Adrenal gland (tissue), 12 donors: ENCODE measurements around the gene PLOD3. TPM values are rescaled to one million over a fixed set of nuclear protein-coding genes. Genes with fewer than 3 reads are reported as not detected.

Experiments
- DNase-seq, 7 donors: peaks; one replicate each; pipeline ENCODE4 v3.0.0-alpha.2; 2019 to 2020
- H3K27ac ChIP-seq, 5 donors: fragments of 200-600 bp; sonication (generic) in 4 of 5; 1 replicate in 3 of 5; 2 replicates in 2 of 5; pipeline versions ENCODE4 v1.5.1 to v1.8.0; 2016 to 2020; ENCODE audit warnings: mild to moderate bottlenecking in 1 of 5
- H3K27me3 ChIP-seq: fragments of 200-600 bp; 2 replicates; pipeline ENCODE4 v1.8.0; 2021
- H3K36me3 ChIP-seq, 2 donors: fragments of 200-600 bp; replicated peaks in 1 of 2; 1 replicate in 1 of 2; 2 replicates in 1 of 2; pipeline versions ENCODE4 v1.5.1 to v1.8.0; 2018 to 2022
- H3K4me1 ChIP-seq, 2 donors: fragments of 200-600 bp; replicated peaks in 1 of 2; 1 replicate in 1 of 2; 2 replicates in 1 of 2; pipeline versions ENCODE4 v1.5.1 to v1.8.0; 2018 to 2021
- H3K4me3 ChIP-seq, 4 donors: fragments of 200-600 bp; sonication (generic) in 3 of 4; one replicate each; pipeline ENCODE4 v1.5.1; 2016 to 2018
- H3K9me3 ChIP-seq, 3 donors: fragments of 200-600 bp; sonication (generic) in 1 of 3; replicated peaks in 1 of 3; 1 replicate in 2 of 3; 2 replicates in 1 of 3; pipeline versions ENCODE4 v1.5.1 to v1.8.0; 2016 to 2021
- CTCF ChIP-seq, 6 experiments: fragments of 450-650 bp in 4 of 6; fragments of 200-600 bp in 2 of 6; sonication (generic) in 1 of 6; IDR thresholded peaks; 1 replicate in 5 of 6; 2 replicates in 1 of 6; pipeline versions ENCODE4 v1.5.1 to v1.8.0; 2016 to 2021; ENCODE audit warnings: antibody characterized with exemption in 6 of 6, mild to moderate bottlenecking in 2 of 6, moderate library complexity in 1 of 6
- POLR2A ChIP-seq, 2 donors: fragments of 450-650 bp; IDR thresholded peaks; one replicate each; pipeline ENCODE4 v1.6.1; 2017; ENCODE audit warnings: antibody characterized with exemption in 2 of 2, mild to moderate bottlenecking in 2 of 2, moderate library complexity in 1 of 2
- WGBS, 4 donors: extraction: QIAGEN DNeasy Blood & Tissue Kit in 2 of 4; methylation state at CpG; one replicate each; pipeline versions ENCODE4 v1.1.5 to v1.1.7; 2013 to 2017; 5-methylcytosine and 5-hydroxymethylcytosine counted together
- intact Hi-C, 2 donors: fragments of 100-400 bp; cut with DNase I; formaldehyde crosslinking; loops; one replicate each; pipeline versions ENCODE4 v1.14.1 to v1.15.0; 2022 to 2023
- polyA plus RNA-seq, 3 donors: library from polyadenylated mRNA; stranded (reverse); fragments of 200-250 nt in 2 of 3; fragments of 350-450 nt in 1 of 3; fragmentation: Illumina TruSeq in 1 of 3; extraction: RNeasy Lipid Tissue Mini Kit (QIAGEN cat#74804) in 1 of 3; gene quantifications; one replicate each; pipeline ENCODE4 v1.2.3, GENCODE V29; 2013 to 2014
- total RNA-seq, 9 donors: library from RNA; depleted of rRNA in 4 of 9; stranded (reverse); fragments of >200 nt in 4 of 9; fragments of 120-200 nt in 1 of 9; fragmentation: NEBNext Ultra II Directional in 1 of 9; extraction: Animal tissue kit (Norgen Biotek cat#: 25700) in 1 of 9; gene quantifications; one replicate each; pipeline versions ENCODE4 v1.1.0 to v1.2.4, GENCODE V29; 2013 to 2023
- donor health status: healthy with polysubstance abuse.
- donor health status: Bipolar disorder and iron deficiency.
- donor health status: DM: yes; HTN: yes; CAD: no.
- donor health status: DM: no; HTN: no; CAD: no.
- donor health status: DM: no; HTN: no; CAD: no.
- donor health status: DM: yes; HTN: yes; CAD: no.

The PLOD3 gene
- total and polyA plus RNA-seq, 12 donors, result 24.1 to 62.2 (median 51.4) TPM

- H3K4me3 ChIP-seq, result no peak overlapping the region
- TF ChIP-seq CTCF (IDR thresholded peaks at IDR 0.05) (no peak), POLR2A (IDR thresholded peaks at IDR 0.05) (no peak)
- H3K27ac ChIP-seq, result no peak overlapping the region
- intact Hi-C loops, result no loop called here
- WGBS, 4 donors, result 95 to 96% (median 96%) methylated on average over 9 to 15 of the region's 15 CpGs
- peaks cover 0 to 22% of the 10 kb centered on the region in 2 donors for H3K4me1 ChIP-seq
- H3K27me3 ChIP-seq, result no peaks in the 10 kb centered on the region
- DNase-seq, result no peak
- no peaks in the 10 kb centered on the region for H3K9me3 ChIP-seq
- peaks cover 0 to 43% of the 10 kb centered on the region in 2 donors for H3K36me3 ChIP-seq
Observed at GRCh38 chr7:101223528-101223927, 6.1 kb upstream of the PLOD3 start.

- 90 to 93% (median 92%) methylated on average over 13 to 27 of the region's 27 CpGs for WGBS, 4 donors
- Histone ChIP-seq H3K36me3 (peaks cover 0 to 36% of the 10 kb centered on the region in 2 donors), H3K27me3 (no peaks in the 10 kb centered on the region)
Observed at GRCh38 chr7:101222275-101222830, 5.0 kb upstream of the PLOD3 start.

GRCh38 chr7:101220295-101220694, 2.9 kb upstream of the PLOD3 start:
- no peaks in the 10 kb centered on the region for H3K27me3 ChIP-seq
- H3K36me3 ChIP-seq, result peaks cover 0 to 32% of the 10 kb centered on the region in 2 donors
- no peak overlapping the region for H3K27ac ChIP-seq
- H3K4me1 ChIP-seq, result peaks cover 3 to 36% of the 10 kb centered on the region in 2 donors
- no peaks in the 10 kb centered on the region for H3K9me3 ChIP-seq
- TF ChIP-seq POLR2A (IDR thresholded peaks at IDR 0.05), result no peak
- WGBS, 4 donors, result 49 to 60% (median 53%) methylated on average over 2 to 5 of the region's 5 CpGs
- no peak overlapping the region for H3K4me3 ChIP-seq
- intact Hi-C loops, result no loop called here
- no peak for DNase-seq

More at GRCh38 chr7:101222275-101222830, 5.0 kb upstream of the PLOD3 start:
- Histone ChIP-seq H3K27ac (no peak overlapping the region), H3K9me3 (no peaks in the 10 kb centered on the region), H3K4me1 (peaks cover 0 to 25% of the 10 kb centered on the region in 2 donors), H3K4me3 (no peak overlapping the region)
- intact Hi-C loops, result no loop called here
- TF ChIP-seq CTCF (IDR thresholded peaks at IDR 0.05) (no peak), POLR2A (IDR thresholded peaks at IDR 0.05) (no peak)
- DNase-seq, result no peak

GRCh38 chr7:101218236-101219125, 1.1 kb upstream of the PLOD3 start:
- DNase-seq, result no peak
- Histone ChIP-seq H3K4me1 (peaks cover 3 to 36% of the 10 kb centered on the region in 2 donors), H3K9me3 (no peaks in the 10 kb centered on the region), H3K36me3 (peaks cover 0 to 29% of the 10 kb centered on the region in 2 donors), H3K27me3 (no peaks in the 10 kb centered on the region), H3K27ac (peak overlapping the region in 3 of 5 donors; percentile 48 to 89 (median 84)), H3K4me3 (peak overlapping the region; percentile 31 to 85 (median 62))
- TF ChIP-seq POLR2A (IDR thresholded peaks at IDR 0.05), result no peak
- no peak for TF ChIP-seq CTCF (IDR thresholded peaks at IDR 0.05)
- intact Hi-C loops, result no loop called here
- 6 to 9% (median 8%) methylated on average over 22 to 26 of the region's 26 CpGs for WGBS, 4 donors
